ENCODE measurements around the gene RNF144B. TPM values are rescaled to one million over a fixed set of nuclear protein-coding genes. Genes with fewer than 3 reads are reported as not detected.

RNF144B gene
- polyA plus RNA-seq, 3 donors = 25.6 to 31.0 (median 27.9) TPM

DNA sequence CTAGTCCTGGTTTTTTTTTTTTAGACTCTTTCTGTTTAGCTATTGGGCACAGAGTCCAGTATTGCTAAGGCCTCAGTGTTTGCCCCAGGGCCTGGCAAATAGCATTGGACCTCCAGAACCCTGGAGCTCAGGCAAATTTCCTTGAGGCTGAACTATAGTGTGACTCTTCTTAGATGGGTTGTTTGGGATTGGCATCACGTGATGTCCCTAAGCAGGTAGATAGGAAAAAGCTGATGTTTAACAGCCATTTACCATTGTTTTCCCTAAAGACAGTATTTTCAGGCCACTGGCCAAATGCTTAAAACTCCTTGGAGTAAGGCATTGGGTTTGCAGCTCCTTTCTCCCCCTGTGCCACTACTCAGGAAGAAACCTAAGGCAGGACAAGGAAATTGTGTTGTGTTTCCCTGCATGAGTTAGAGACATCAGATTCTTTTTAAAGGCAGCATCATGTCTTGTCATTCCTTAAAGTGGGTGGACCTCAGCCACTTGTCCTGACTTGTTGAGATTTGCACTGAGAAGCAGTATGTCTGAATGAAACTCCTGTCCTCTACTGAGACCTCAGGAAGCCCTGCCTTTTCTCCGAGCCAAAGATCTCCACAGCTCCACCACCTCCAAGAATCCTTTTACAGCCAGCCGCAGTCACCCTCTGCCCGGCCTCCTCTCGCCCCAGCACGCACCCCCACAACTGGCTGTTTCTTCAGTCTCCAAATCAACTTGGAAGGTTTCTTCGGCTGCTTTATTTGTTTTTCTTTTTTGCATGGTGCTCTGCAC is 46.2 kb upstream of the RNF144B start:
- peaks cover 1 to 4% (median 1%) of the 10 kb centered on the region in 3 donors for H3K27me3 Mint-ChIP-seq (ENCODE audit: low read depth in 3 of 3)

DNA sequence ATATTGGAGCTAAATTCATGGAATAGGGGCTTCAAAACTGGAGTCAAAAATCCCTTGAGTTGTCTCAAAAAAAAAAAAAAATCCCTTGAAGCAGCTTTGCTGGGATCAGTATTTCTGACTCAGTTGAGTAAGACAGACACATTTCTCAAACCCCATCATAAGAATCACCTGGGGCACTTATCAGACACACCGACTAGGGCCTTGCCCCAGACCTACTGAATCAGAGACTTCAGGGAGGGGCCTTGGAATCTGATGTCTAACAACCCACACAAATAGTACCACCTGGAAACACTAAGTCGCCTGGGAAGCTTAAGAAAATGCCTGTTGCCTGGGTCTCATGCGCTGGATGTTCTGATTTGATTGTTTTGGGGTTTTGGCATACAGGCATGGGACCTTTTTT is 44.9 kb upstream of the RNF144B start:
- Histone ChIP-seq H3K9me3 (replicated peaks in 1 of 2; ENCODE audit: control insufficient read depth in 1 of 2, insufficient read depth in 1 of 2, low read length in 2 of 2) (no peaks in the 10 kb centered on the region), H3K9ac (ENCODE audit: insufficient read depth, low read length, poor library complexity, severe bottlenecking) (no peak overlapping the region), H3K4me2 (replicated peaks; ENCODE audit: extremely low read depth, low read length, poor library complexity, severe bottlenecking) (no peak overlapping the region), H3K4me1 (ENCODE audit: control insufficient read depth in 1 of 2, insufficient read depth in 2 of 2, low read length in 2 of 2) (peaks cover 6 to 8% of the 10 kb centered on the region in 2 donors), H3K27ac (ENCODE audit: low read depth in 1 of 2, low read length in 2 of 2) (no peak overlapping the region), H4K20me1 (ENCODE audit: insufficient read depth, low read length) (no peaks in the 10 kb centered on the region), H3K4me3 (replicated peaks in 1 of 3; ENCODE audit: low read depth in 2 of 3, low read length in 3 of 3) (no peak overlapping the region), H3K27me3 (ENCODE audit: control insufficient read depth in 2 of 2, insufficient read depth in 2 of 2, low read length in 2 of 2) (no peaks in the 10 kb centered on the region), H3K36me3 (replicated peaks in 1 of 2; ENCODE audit: control insufficient read depth in 1 of 2, insufficient read depth in 2 of 2, low read length in 2 of 2) (no peaks in the 10 kb centered on the region), H3K79me2 (ENCODE audit: insufficient read depth, low read length) (no peaks in the 10 kb centered on the region), H2AFZ (ENCODE audit: insufficient read depth, low read depth, low read length, poor library complexity, severe bottlenecking) (no peak overlapping the region)
- Mint-ChIP-seq H3K9me3 (peaks cover 0 to 2% (median 0%) of the 10 kb centered on the region in 7 donors), H3K4me3 (no peak overlapping the region), H3K27me3 (ENCODE audit: low read depth in 3 of 3) (peaks cover 1 to 5% (median 1%) of the 10 kb centered on the region in 3 donors), H3K27ac (peak overlapping the region in 1 of 7 donors; percentile 36), H3K36me3 (no peaks in the 10 kb centered on the region), H3K4me1 (peaks cover 10% of the 10 kb centered on the region)
- DNase-seq = no peak
- WGBS (ENCODE audit: insufficient coverage) = 100% methylated on average over 1 of the region's 3 CpGs
- TF ChIP-seq, protein P1, sequence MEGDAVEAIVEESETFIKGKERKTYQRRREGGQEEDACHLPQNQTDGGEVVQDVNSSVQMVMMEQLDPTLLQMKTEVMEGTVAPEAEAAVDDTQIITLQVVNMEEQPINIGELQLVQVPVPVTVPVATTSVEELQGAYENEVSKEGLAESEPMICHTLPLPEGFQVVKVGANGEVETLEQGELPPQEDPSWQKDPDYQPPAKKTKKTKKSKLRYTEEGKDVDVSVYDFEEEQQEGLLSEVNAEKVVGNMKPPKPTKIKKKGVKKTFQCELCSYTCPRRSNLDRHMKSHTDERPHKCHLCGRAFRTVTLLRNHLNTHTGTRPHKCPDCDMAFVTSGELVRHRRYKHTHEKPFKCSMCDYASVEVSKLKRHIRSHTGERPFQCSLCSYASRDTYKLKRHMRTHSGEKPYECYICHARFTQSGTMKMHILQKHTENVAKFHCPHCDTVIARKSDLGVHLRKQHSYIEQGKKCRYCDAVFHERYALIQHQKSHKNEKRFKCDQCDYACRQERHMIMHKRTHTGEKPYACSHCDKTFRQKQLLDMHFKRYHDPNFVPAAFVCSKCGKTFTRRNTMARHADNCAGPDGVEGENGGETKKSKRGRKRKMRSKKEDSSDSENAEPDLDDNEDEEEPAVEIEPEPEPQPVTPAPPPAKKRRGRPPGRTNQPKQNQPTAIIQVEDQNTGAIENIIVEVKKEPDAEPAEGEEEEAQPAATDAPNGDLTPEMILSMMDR (IDR thresholded peaks at IDR 0.05) = no peak
- intact Hi-C loops (cut with micrococcal nuclease) = no loop called here

More for the DNA sequence above, 46.2 kb upstream of the RNF144B start:
- Histone ChIP-seq H3K27me3 (ENCODE audit: control insufficient read depth in 2 of 2, insufficient read depth in 2 of 2, low read length in 2 of 2) (no peaks in the 10 kb centered on the region), H3K79me2 (ENCODE audit: insufficient read depth, low read length) (no peaks in the 10 kb centered on the region), H3K4me1 (ENCODE audit: control insufficient read depth in 1 of 2, insufficient read depth in 2 of 2, low read length in 2 of 2) (peaks cover 12 to 17% of the 10 kb centered on the region in 2 donors), H3K9me3 (replicated peaks in 1 of 2; ENCODE audit: control insufficient read depth in 1 of 2, insufficient read depth in 1 of 2, low read length in 2 of 2) (no peaks in the 10 kb centered on the region), H2AFZ (ENCODE audit: insufficient read depth, low read depth, low read length, poor library complexity, severe bottlenecking) (no peak overlapping the region), H3K4me3 (replicated peaks in 1 of 3; ENCODE audit: low read depth in 2 of 3, low read length in 3 of 3) (no peak overlapping the region), H3K27ac (ENCODE audit: low read depth in 1 of 2, low read length in 2 of 2) (no peak overlapping the region), H3K9ac (ENCODE audit: insufficient read depth, low read length, poor library complexity, severe bottlenecking) (no peak overlapping the region), H3K4me2 (replicated peaks; ENCODE audit: extremely low read depth, low read length, poor library complexity, severe bottlenecking) (no peak overlapping the region), H4K20me1 (ENCODE audit: insufficient read depth, low read length) (no peaks in the 10 kb centered on the region), H3K36me3 (replicated peaks in 1 of 2; ENCODE audit: control insufficient read depth in 1 of 2, insufficient read depth in 2 of 2, low read length in 2 of 2) (no peaks in the 10 kb centered on the region)
- H3K4me3 Mint-ChIP-seq = no peak overlapping the region
- TF ChIP-seq, protein P1 (IDR thresholded peaks at IDR 0.05) = no peak
- no peaks in the 10 kb centered on the region for H3K36me3 Mint-ChIP-seq
- peaks cover 18% of the 10 kb centered on the region for H3K4me1 Mint-ChIP-seq
- 98% methylated on average over 5 of the region's 7 CpGs for WGBS (ENCODE audit: insufficient coverage)
- intact Hi-C loops (cut with micrococcal nuclease) = no loop called here
- H3K9me3 Mint-ChIP-seq = peaks cover 0 to 2% (median 0%) of the 10 kb centered on the region in 7 donors
- H3K27ac Mint-ChIP-seq = no peak overlapping the region
- no peak for DNase-seq
